Measurements from ENCODE around the gene BIN2.

Gene BIN2

GRCh38 chr12:51242120-51242519, 81.9 kb downstream of the BIN2 start:
- TF ChIP-seq REST (IDR thresholded peaks at IDR 0.05; ENCODE audit: insufficient read depth in 1 of 2, low read depth in 2 of 2, low read length in 2 of 2) (no peak), TAF1 (IDR thresholded peaks at IDR 0.05; ENCODE audit: borderline replicate concordance, insufficient read depth, low read length) (no peak), FOXP2 (optimal IDR thresholded peaks at IDR 0.05; ENCODE audit: borderline replicate concordance, extremely low read depth, extremely low read length, insufficient read depth) (no peak), SIN3A (IDR thresholded peaks at IDR 0.05; ENCODE audit: borderline replicate concordance, insufficient read depth, low read length) (no peak), POLR2AphosphoS5 (IDR thresholded peaks at IDR 0.05; ENCODE audit: low read depth, low read length) (no peak)

DNA sequence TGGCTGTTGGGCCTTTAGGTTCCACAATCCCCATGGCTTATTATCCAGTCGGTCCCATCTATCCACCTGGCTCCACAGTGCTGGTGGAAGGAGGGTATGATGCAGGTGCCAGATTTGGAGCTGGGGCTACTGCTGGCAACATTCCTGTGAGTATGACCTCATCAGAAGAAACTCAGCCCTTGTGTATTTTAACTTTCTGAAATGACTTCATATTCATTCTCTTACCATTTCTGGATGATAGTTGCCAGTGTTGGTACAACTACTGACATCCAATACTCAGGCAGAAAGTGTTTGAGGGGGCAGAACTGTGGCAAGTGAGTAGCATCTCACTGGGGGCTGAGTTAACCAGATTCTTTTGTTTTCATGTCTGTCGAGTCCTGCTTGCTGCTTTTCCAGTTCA, 83.0 kb downstream of the BIN2 start:
- TF ChIP-seq POLR2AphosphoS5 (IDR thresholded peaks at IDR 0.05; ENCODE audit: low read depth, low read length): no peak
- no peak for TF ChIP-seq FOXP2 (optimal IDR thresholded peaks at IDR 0.05; ENCODE audit: borderline replicate concordance, extremely low read depth, extremely low read length, insufficient read depth)
- no peak for TF ChIP-seq REST (IDR thresholded peaks at IDR 0.05; ENCODE audit: insufficient read depth in 1 of 2, low read depth in 2 of 2, low read length in 2 of 2)
- no peak for TF ChIP-seq TAF1 (IDR thresholded peaks at IDR 0.05; ENCODE audit: borderline replicate concordance, insufficient read depth, low read length)
- no peak for TF ChIP-seq SIN3A (IDR thresholded peaks at IDR 0.05; ENCODE audit: borderline replicate concordance, insufficient read depth, low read length)

GRCh38 chr12:51238510-51239334, 85.3 kb downstream of the BIN2 start, which contains the start of gene DAZAP2:
TSS of gene DAZAP2 (plus strand) at chr12:51238826. CDS start at chr12:51238908, 82 bp downstream.
- TF ChIP-seq SIN3A (IDR thresholded peaks at IDR 0.05; ENCODE audit: borderline replicate concordance, insufficient read depth, low read length) (0 out of 2 replicates have a peak, but pooled peaks have one; percentile 65), TAF1 (IDR thresholded peaks at IDR 0.05; ENCODE audit: borderline replicate concordance, insufficient read depth, low read length) (0 out of 2 replicates have a peak, but pooled peaks have one; percentile 36), FOXP2 (optimal IDR thresholded peaks at IDR 0.05; ENCODE audit: borderline replicate concordance, extremely low read depth, extremely low read length, insufficient read depth) (peak; percentile 64), POLR2AphosphoS5 (IDR thresholded peaks at IDR 0.05; ENCODE audit: low read depth, low read length) (peak; percentile 88), REST (IDR thresholded peaks at IDR 0.05; ENCODE audit: insufficient read depth in 1 of 2, low read depth in 2 of 2, low read length in 2 of 2) (no peak)

- no peak for TF ChIP-seq POLR2AphosphoS5 (IDR thresholded peaks at IDR 0.05; ENCODE audit: low read depth, low read length)
- TF ChIP-seq SIN3A (IDR thresholded peaks at IDR 0.05; ENCODE audit: borderline replicate concordance, insufficient read depth, low read length): no peak
- TF ChIP-seq FOXP2 (optimal IDR thresholded peaks at IDR 0.05; ENCODE audit: borderline replicate concordance, extremely low read depth, extremely low read length, insufficient read depth): no peak
- TF ChIP-seq REST (IDR thresholded peaks at IDR 0.05; ENCODE audit: insufficient read depth in 1 of 2, low read depth in 2 of 2, low read length in 2 of 2): no peak
- TF ChIP-seq TAF1 (IDR thresholded peaks at IDR 0.05; ENCODE audit: borderline replicate concordance, insufficient read depth, low read length): no peak
These were observed 85.9 kb downstream of the BIN2 start for GRCh38 chr12:51238037-51238509.

Measured in PFSK-1 (cell line).